HG02763 (cell line): ENCODE data around the gene PHF21B.

Experiments used
- ATAC-seq: cut with Tn5 transposase; IDR thresholded peaks from one replicate; pipeline ENCODE4 v1.9.1; 2021; ENCODE audit warnings: mild to moderate bottlenecking, moderate library complexity; ENCODE audit not compliant: unreplicated experiment

The PHF21B gene

DNA sequence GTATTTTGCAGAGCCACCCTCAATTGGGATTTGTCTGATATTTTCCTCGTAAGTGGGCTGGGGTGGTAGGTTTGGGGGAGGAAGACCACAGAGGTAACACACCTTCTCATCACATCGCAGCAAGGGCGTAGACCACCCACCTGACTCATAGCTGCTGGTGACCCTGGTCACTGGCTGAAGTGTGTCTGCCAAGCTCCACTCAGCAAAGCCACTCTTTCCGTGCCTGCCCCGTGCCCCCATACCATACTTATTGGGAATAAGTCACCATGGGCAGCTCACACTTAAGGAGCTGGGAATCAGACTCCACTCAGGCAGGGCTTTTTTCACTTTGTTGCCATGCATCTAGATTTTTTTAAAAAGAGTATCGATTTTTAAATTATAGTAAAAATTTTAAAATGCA, 111.6 kb downstream of the PHF21B start:
- no peak for ATAC-seq

DNA sequence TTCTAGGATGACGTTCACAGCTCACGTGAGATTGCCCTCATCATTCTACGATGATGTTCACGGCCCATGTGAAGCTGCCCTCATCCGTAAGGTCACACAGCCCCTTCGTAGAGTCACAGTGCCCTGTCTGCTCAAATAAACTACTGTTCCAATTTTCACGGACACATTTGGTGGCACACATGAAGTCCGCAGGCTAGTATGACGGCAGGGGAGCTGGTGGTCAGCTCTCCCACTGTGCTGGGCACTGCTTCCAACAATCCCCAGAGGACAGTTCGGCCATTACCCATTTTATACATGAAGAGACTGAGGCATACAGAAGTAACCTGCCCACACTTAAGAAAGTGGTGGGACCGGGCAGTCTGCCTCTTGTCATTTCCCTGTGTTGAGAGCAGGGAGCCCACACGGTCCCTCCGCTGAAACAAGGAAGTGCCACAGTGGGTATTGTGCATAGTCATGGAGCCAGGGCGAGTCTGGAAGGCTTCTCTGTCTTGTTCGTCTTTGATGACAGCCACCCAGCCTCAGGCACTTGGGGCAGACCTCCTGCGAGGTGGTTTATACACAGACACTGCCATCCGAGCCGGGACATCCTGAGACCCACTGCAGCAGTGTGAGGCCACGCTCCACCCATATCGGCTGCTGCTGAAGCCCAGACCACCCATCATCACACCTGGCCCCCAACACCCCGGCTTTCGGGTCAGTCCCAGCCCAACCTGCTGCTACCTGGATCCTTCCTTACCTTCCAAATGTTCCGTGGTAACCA, 114.3 kb downstream of the PHF21B start:
- no peak for ATAC-seq

GRCh38 chr22:44894782-44895181, 115.0 kb downstream of the PHF21B start:
- ATAC-seq, result no peak

DNA sequence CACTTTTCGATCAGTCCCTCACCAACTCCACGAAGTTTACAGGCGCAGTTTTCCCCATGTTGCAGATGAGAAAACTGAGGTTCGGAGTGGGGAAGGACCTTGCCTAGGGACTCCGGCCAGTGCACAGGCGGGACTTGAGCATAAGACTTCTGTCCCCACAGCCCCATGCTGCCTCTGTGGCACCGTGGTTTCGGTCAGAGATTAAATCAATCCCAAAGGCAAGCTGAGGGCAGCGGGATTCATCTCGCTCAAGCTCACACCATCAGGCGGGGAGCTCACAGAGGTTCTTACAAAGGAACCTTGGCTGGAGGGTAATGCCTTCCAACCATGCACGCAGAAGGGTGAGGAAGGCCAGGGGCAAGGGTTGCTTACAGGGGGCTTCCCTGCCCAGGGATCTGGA, 115.5 kb downstream of the PHF21B start:
- no peak for ATAC-seq

- ATAC-seq, result no peak
Observed at GRCh38 chr22:44893731-44894080, 116.1 kb downstream of the PHF21B start.

DNA sequence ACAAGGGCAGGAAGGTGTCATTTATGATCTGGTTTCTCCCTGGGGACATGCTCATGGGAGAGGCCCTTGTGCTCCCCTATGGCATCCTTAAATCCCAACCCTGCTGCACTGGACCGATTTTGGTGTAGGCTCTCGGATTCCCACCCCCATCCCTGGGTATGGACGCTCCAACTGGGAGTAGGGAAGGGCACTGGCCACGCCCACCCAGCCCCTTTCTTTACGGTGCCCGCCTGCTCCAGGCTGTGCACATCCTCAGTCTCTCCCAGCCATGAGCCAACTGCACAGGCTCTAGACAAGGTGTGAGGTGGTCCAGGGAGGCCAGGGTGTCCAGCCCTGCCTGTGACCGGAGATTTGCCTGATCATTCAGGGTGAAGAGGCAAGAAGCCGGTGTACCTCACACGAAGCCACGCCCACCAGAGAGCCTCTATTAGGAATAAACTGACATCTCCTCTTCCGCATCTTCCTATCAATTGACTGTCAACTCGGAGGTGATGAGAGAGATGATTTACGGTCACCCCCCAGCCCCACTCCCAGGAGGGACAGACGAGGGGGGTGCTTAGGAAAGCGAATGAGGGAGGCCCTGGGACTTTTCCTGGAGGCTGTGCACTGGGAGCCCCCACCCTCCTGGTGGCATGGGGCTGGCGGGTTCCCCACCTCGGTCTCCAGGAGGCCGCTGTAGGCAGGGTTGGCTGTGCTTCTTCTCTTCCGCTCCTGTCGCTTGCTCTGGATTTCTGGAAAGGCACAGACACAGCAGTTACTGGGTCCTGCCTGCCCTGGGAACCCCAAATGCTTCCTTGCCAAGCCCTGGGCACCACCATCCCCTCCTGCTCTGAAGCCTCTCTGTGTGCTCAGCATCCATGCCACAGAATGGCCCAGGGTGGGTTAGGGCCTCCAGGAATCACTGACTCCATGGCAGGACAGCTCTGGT, 116.7 kb downstream of the PHF21B start:
- ATAC-seq, result no peak

GRCh38 chr22:44892243-44892642, 117.6 kb downstream of the PHF21B start:
- ATAC-seq, result no peak

GRCh38 chr22:44891791-44892190, 118.0 kb downstream of the PHF21B start:
- ATAC-seq, result no peak

GRCh38 chr22:44891293-44891747, 118.5 kb downstream of the PHF21B start:
- no peak for ATAC-seq

DNA sequence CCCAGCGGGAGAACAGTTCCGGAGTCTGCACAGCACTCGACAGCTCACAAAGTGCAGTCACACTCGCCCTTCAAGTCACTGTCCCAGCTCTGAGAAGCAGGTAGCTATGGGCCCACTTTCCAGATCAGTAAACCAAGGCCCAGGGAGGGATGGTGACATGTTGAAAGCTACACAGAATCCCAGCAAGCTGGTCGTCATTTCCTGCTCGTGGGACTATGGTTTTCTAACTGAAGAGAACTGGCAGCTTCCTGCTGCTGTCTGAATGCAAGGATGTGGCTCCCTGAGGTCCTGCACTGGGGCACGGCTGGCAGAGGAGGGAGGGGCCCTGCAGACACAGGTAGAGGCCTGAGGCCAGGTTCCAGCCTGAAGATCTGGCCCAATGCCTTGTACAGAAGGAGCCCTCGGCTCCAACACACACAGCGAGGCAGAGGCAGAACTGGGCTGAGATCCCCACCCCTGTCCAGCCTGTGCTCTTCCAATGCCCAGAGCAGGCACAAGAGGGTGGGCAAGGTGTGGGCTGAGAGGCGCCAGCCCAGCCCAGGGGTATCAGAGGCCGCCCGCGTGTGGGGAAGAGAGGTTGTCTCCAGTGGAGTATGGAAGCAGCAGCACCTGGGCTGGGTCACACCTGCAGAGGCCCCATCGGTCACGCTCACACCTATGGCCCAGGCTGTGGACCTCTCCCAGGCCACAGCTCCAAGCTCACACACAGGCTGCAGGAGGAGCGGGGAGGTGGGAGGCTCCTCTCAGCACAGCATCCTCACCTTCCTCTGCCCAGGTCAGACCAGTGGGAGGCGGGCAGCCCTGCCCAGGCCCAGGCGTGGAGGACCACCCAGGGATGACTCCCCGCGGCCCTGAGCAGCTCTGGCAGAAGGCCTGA, 119.2 kb downstream of the PHF21B start:
- no peak for ATAC-seq

DNA sequence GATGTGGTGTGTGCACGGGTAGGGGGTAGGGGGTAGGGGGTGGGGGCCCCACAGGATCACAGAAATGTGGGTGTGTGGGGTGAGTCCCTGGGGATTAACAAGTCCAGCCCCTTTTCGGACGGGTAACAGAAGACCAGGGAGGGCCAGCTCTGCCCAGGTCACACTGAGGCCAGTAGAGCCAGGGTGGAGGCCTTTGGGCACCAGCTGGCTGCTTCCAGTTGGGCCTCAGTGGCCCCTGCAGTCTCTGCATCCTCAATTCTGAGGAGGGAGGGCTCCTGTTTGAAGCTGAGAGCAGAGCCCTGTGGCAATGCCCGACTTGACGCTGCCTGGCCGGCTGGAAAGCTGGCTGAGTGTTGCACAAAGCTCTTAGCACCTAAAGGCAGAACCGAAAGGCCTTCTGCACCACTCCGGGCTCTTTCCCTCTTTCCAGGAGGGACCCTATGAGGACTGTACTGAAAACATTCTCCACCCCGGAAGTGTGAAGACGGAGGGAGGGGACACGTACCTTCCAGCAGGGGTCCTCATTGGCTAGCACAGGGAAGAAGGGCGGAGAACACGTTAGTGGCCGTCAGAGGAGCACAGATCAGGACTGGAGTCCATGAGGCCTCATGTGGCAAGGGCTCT, 120.4 kb downstream of the PHF21B start:
- no peak for ATAC-seq

DNA sequence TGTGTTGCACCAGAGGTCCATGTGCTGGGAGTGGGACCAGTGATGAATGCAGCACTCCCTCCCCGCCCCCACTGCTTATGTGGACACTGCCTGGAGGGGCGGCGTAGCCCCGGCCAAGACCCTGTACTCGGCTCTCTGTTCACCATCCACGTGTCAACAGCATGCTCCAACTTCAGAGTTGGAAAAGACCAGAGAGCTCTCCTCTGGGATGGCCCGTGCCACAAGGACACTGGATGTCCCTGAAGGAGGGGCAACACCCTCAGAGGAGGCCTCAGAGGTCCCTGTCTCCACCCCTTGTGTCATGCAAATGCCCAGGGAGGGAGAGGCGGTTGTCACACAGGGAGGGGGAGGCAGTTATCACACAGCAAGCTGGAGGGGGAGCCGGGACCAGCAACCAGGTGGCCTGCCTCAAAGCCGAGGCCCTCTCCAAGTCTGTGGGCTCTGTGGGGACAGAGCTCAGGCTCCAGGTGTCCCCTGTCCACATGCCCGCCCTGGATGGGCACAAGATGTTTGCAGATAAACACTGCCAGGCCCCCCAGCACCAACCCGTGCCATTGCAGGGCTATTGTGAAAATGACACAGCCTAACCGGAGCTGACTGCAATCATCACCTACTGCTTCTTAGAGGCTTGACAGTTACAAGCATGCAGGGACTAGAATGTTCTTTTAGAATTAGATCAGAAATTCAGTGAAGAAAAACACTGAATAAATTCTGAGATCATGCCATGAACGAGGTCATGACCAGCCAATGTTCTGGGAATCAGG, 121.1 kb downstream of the PHF21B start:
- no peak for ATAC-seq

- no peak for ATAC-seq
Observed at GRCh38 chr22:44887941-44888366, 121.9 kb downstream of the PHF21B start.

- ATAC-seq, result no peak
Observed at GRCh38 chr22:44885806-44886360, 123.9 kb downstream of the PHF21B start.

DNA sequence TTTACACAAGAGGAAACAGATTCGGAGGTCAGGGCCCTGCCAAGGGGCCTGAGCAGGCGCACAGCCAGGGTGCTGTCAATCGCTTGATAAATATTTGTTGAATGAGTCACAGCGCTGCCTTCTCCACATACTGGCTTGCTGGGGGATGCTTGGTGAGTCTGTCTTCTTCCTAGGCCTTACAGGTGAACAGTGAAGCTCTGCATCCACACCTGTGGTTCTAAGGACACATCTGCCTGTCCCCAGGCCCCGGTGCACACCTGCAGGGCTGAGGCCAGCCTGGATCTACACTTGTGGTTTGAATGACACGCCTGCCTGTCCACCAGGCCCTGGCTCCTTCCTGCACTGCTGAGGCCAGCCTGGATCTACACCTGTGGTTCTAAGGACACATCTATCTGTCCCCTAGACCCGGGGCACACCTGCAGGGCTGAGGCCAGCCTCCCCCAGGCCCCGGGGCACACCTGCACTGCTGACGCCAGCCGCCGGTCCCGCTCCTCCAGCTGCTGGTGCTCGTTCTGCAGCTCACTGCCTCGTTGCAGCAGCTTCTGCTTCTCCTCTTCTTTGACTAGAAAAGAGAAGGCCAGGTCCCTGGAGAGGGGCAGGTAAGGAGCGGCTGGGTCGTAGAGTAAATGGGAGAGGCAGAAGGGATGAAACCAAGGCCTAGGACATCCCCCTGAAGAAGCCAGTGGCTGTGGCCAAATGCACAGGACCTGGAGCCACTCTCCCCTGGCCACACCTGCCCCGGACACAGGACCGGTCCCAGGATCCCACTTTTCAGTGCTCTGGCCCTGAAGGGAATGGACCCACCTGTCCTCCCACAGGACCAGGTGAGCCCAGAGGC, 124.6 kb downstream of the PHF21B start:
- ATAC-seq, result no peak

GRCh38 chr22:44884562-44884961, 125.2 kb downstream of the PHF21B start:
- ATAC-seq, result no peak

- ATAC-seq, result no peak
Observed at GRCh38 chr22:44883011-44883421, 126.8 kb downstream of the PHF21B start.

GRCh38 chr22:44882226-44882905, 127.4 kb downstream of the PHF21B start:
- ATAC-seq, result no peak
